ENCODE measurements around the gene PPM1F.

Gene PPM1F

DNA sequence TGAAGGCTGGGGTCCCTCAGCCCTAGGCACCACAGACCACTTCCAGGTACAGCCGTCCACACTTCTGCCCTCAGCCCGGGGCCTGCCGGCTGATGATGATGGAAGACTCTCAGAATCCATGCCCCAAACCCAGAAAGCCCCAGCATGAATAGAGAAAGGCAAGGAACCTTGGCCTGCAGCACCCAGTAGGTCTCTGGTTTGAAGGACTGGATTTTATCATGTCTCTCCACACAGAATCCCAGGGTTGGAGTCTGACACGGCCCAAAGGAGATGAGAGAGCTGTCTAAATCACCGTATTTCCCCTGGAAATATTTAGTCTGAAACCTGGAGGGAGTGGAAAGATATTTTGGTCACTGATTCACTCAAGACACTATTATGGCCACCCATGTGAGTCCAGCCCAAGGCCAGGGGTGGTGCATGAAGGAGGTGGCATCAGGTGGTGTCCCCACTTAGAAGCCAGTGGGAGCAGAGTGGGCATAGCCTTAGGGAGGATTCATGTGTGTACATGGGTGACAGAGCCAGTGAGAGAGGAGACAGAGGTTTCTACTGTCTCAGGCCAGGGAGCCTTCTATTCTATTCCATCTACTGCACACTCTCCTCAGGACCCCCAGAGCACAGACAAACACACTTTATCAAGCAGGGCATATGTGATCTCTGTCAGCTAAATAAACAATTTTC is 15.9 kb upstream of the PPM1F start:
- no peak overlapping the region for H2AK5ac ChIP-seq (ENCODE audit: low read length)
- H3K4me1 ChIP-seq (ENCODE audit: control insufficient read depth, low read depth, low read length) = no peaks in the 10 kb centered on the region
- no peak overlapping the region for H3K18ac ChIP-seq (ENCODE audit: low read length)
- no peak overlapping the region for H3K27ac ChIP-seq (ENCODE audit: low read depth, low read length)
- no peaks in the 10 kb centered on the region for H3K79me2 ChIP-seq (ENCODE audit: control insufficient read depth, insufficient read depth, low read length)
- no peak overlapping the region for H2BK5ac ChIP-seq (ENCODE audit: low read length)
- H3K4me2 ChIP-seq (ENCODE audit: low read length) = no peak overlapping the region
- H2BK120ac ChIP-seq (ENCODE audit: low read depth, low read length) = no peak overlapping the region
- H3K36me3 ChIP-seq (ENCODE audit: control insufficient read depth, insufficient read depth, low read length) = peaks cover 16% of the 10 kb centered on the region
- DNase-seq = no peak
- WGBS (ENCODE audit: extremely low coverage, insufficient coverage, low lambda C conversion rate) = no CpG with 5 or more reads among the region's 5 CpGs
- H4K8ac ChIP-seq (ENCODE audit: low read depth, low read length) = no peak overlapping the region
- H3K4me3 ChIP-seq (ENCODE audit: low read length) = no peak overlapping the region
- no peak overlapping the region for H2BK15ac ChIP-seq (replicated peaks; ENCODE audit: low read depth)
- H4K5ac ChIP-seq (ENCODE audit: low read length) = no peak overlapping the region
- no peak overlapping the region for H3K23ac ChIP-seq (ENCODE audit: low read length)
- no peak overlapping the region for H3K4ac ChIP-seq (ENCODE audit: low read depth, low read length)
- H3K9ac ChIP-seq (ENCODE audit: low read length) = no peak overlapping the region
- no peak overlapping the region for H3K56ac ChIP-seq (ENCODE audit: low read length)
- no peaks in the 10 kb centered on the region for H3K79me1 ChIP-seq (ENCODE audit: low read length)
- H3K27me3 ChIP-seq (ENCODE audit: insufficient read depth, low read length, poor library complexity) = no peaks in the 10 kb centered on the region

DNA sequence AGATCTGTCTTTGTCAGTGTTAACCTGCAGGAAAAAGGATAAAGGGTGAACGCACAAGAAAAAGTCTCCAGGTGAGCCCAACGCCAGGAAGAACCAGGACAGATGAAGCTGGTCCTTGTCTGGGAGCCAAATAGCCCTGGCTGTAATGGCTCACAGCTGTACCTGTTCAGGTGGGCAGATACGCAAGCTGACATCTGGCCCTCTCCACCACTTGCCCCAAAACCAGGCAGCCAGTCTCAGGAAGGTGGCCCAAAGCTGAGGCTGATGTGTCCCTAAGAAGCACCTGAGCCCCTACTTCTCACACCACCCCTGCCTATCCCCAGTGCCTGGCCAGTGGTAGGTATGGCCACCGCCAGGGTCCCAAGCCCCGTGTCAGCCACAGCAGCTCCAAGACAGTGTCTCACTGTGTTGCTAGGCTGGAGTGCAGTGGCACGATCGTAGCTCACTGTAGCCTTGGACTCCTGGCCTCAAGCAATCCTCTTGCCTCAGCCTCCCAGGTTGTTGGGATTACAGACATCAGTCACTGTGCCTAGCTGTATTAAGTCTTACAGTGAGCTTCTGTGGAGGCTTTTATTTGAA is 15.1 kb upstream of the PPM1F start:
- H3K79me2 ChIP-seq (ENCODE audit: control insufficient read depth, insufficient read depth, low read length) = no peaks in the 10 kb centered on the region
- no peak overlapping the region for H2BK15ac ChIP-seq (replicated peaks; ENCODE audit: low read depth)
- WGBS (ENCODE audit: extremely low coverage, insufficient coverage, low lambda C conversion rate) = no CpG with 5 or more reads among the region's 7 CpGs
- DNase-seq = no peak
- H3K18ac ChIP-seq (ENCODE audit: low read length) = no peak overlapping the region
- peaks cover 18% of the 10 kb centered on the region for H3K36me3 ChIP-seq (ENCODE audit: control insufficient read depth, insufficient read depth, low read length)
- no peak overlapping the region for H3K56ac ChIP-seq (ENCODE audit: low read length)
- H2AK5ac ChIP-seq (ENCODE audit: low read length) = no peak overlapping the region
- H3K9ac ChIP-seq (ENCODE audit: low read length) = no peak overlapping the region
- no peaks in the 10 kb centered on the region for H3K27me3 ChIP-seq (ENCODE audit: insufficient read depth, low read length, poor library complexity)
- H2BK5ac ChIP-seq (ENCODE audit: low read length) = no peak overlapping the region
- H3K27ac ChIP-seq (ENCODE audit: low read depth, low read length) = no peak overlapping the region
- no peak overlapping the region for H3K23ac ChIP-seq (ENCODE audit: low read length)
- no peak overlapping the region for H3K4me2 ChIP-seq (ENCODE audit: low read length)
- H3K4me3 ChIP-seq (ENCODE audit: low read length) = no peak overlapping the region
- no peaks in the 10 kb centered on the region for H3K79me1 ChIP-seq (ENCODE audit: low read length)
- no peak overlapping the region for H4K5ac ChIP-seq (ENCODE audit: low read length)
- H2BK120ac ChIP-seq (ENCODE audit: low read depth, low read length) = no peak overlapping the region
- H3K4me1 ChIP-seq (ENCODE audit: control insufficient read depth, low read depth, low read length) = no peaks in the 10 kb centered on the region
- H3K4ac ChIP-seq (ENCODE audit: low read depth, low read length) = no peak overlapping the region
- H4K8ac ChIP-seq (ENCODE audit: low read depth, low read length) = no peak overlapping the region

DNA sequence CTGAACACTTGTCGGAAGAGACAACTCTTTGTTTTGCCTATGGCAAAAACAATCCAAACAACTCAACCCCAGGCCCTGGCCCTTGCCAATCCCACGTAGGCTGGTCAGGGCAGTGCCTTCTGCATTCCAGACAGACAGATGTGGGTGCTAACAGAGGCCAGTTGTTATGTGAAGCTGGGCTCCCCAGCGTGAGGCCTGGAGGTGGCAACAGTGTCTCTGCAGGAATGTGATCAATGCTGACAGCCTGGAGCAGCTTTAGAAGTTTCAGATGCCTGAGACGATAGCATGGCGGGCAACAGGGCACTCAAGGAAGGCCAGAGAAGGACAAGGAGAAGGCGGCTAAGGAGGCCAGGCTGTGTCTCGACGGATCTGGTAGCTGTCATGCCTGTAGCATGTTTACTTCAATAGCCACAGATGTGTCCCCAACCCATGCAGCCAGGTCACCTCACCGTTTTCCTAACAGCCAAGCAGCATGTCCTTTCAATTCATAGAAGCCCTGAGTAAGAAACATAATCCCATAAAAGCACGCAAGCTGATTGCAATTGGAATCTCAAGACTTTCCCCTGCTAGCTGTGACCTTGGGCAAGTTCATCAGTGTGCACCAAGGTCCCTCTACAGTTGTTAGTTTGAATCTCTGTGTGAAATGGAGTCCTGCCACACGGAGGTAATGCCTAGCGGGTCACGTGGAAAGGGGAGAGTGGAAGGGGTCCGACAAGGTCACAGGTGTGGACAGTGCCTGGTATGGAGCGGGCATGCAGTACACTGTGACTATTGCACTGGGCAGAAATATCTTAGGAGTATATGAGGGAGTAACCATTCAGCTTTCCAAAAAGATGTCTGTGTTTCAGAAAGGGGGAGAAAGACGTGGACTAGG is 14.2 kb upstream of the PPM1F start:
- peaks cover 18% of the 10 kb centered on the region for H3K36me3 ChIP-seq (ENCODE audit: control insufficient read depth, insufficient read depth, low read length)
- no peaks in the 10 kb centered on the region for H3K79me2 ChIP-seq (ENCODE audit: control insufficient read depth, insufficient read depth, low read length)
- H3K23ac ChIP-seq (ENCODE audit: low read length) = no peak overlapping the region
- H2AK5ac ChIP-seq (ENCODE audit: low read length) = no peak overlapping the region
- H3K4me2 ChIP-seq (ENCODE audit: low read length) = no peak overlapping the region
- no peak overlapping the region for H4K8ac ChIP-seq (ENCODE audit: low read depth, low read length)
- H3K4me1 ChIP-seq (ENCODE audit: control insufficient read depth, low read depth, low read length) = no peaks in the 10 kb centered on the region
- H2BK5ac ChIP-seq (ENCODE audit: low read length) = no peak overlapping the region
- H3K9ac ChIP-seq (ENCODE audit: low read length) = no peak overlapping the region
- DNase-seq = no peak
- no peak overlapping the region for H3K18ac ChIP-seq (ENCODE audit: low read length)
- no peaks in the 10 kb centered on the region for H3K27me3 ChIP-seq (ENCODE audit: insufficient read depth, low read length, poor library complexity)
- no peak overlapping the region for H3K27ac ChIP-seq (ENCODE audit: low read depth, low read length)
- no peak overlapping the region for H3K56ac ChIP-seq (ENCODE audit: low read length)
- H2BK120ac ChIP-seq (ENCODE audit: low read depth, low read length) = no peak overlapping the region
- no peak overlapping the region for H4K5ac ChIP-seq (ENCODE audit: low read length)
- no CpG with 5 or more reads among the region's 16 CpGs for WGBS (ENCODE audit: extremely low coverage, insufficient coverage, low lambda C conversion rate)
- no peak overlapping the region for H3K4ac ChIP-seq (ENCODE audit: low read depth, low read length)
- H2BK15ac ChIP-seq (replicated peaks; ENCODE audit: low read depth) = no peak overlapping the region
- H3K79me1 ChIP-seq (ENCODE audit: low read length) = no peaks in the 10 kb centered on the region
- no peak overlapping the region for H3K4me3 ChIP-seq (ENCODE audit: low read length)

GRCh38 chr22:21965762-21966288 is 13.2 kb upstream of the PPM1F start:
- Histone ChIP-seq H3K4me2 (ENCODE audit: low read length) (no peak overlapping the region), H3K79me2 (ENCODE audit: control insufficient read depth, insufficient read depth, low read length) (no peaks in the 10 kb centered on the region), H3K9ac (ENCODE audit: low read length) (no peak overlapping the region), H2BK120ac (ENCODE audit: low read depth, low read length) (no peak overlapping the region), H3K27me3 (ENCODE audit: insufficient read depth, low read length, poor library complexity) (no peaks in the 10 kb centered on the region), H2BK15ac (replicated peaks; ENCODE audit: low read depth) (no peak overlapping the region), H3K56ac (ENCODE audit: low read length) (no peak overlapping the region), H3K4ac (ENCODE audit: low read depth, low read length) (no peak overlapping the region), H3K27ac (ENCODE audit: low read depth, low read length) (no peak overlapping the region), H3K4me1 (ENCODE audit: control insufficient read depth, low read depth, low read length) (no peaks in the 10 kb centered on the region), H2BK5ac (ENCODE audit: low read length) (no peak overlapping the region), H3K36me3 (ENCODE audit: control insufficient read depth, insufficient read depth, low read length) (peaks cover 13% of the 10 kb centered on the region), H3K79me1 (ENCODE audit: low read length) (no peaks in the 10 kb centered on the region), H3K4me3 (ENCODE audit: low read length) (no peak overlapping the region), H3K23ac (ENCODE audit: low read length) (no peak overlapping the region), H4K8ac (ENCODE audit: low read depth, low read length) (no peak overlapping the region), H4K5ac (ENCODE audit: low read length) (no peak overlapping the region), H2AK5ac (ENCODE audit: low read length) (no peak overlapping the region), H3K18ac (ENCODE audit: low read length) (no peak overlapping the region)
- WGBS (ENCODE audit: extremely low coverage, insufficient coverage, low lambda C conversion rate) = no CpG with 5 or more reads among the region's 6 CpGs
- no peak for DNase-seq

GRCh38 chr22:21964918-21965484 is 12.4 kb upstream of the PPM1F start:
- Histone ChIP-seq H4K5ac (ENCODE audit: low read length) (no peak overlapping the region), H3K4ac (ENCODE audit: low read depth, low read length) (no peak overlapping the region), H3K79me2 (ENCODE audit: control insufficient read depth, insufficient read depth, low read length) (no peaks in the 10 kb centered on the region), H2AK5ac (ENCODE audit: low read length) (no peak overlapping the region), H4K8ac (ENCODE audit: low read depth, low read length) (no peak overlapping the region), H3K27me3 (ENCODE audit: insufficient read depth, low read length, poor library complexity) (no peaks in the 10 kb centered on the region), H3K4me3 (ENCODE audit: low read length) (no peak overlapping the region), H2BK15ac (replicated peaks; ENCODE audit: low read depth) (no peak overlapping the region), H3K36me3 (ENCODE audit: control insufficient read depth, insufficient read depth, low read length) (peaks cover 13% of the 10 kb centered on the region), H3K56ac (ENCODE audit: low read length) (no peak overlapping the region), H2BK5ac (ENCODE audit: low read length) (no peak overlapping the region), H3K18ac (ENCODE audit: low read length) (no peak overlapping the region), H3K79me1 (ENCODE audit: low read length) (no peaks in the 10 kb centered on the region), H3K27ac (ENCODE audit: low read depth, low read length) (no peak overlapping the region), H3K23ac (ENCODE audit: low read length) (no peak overlapping the region), H3K4me1 (ENCODE audit: control insufficient read depth, low read depth, low read length) (no peaks in the 10 kb centered on the region), H2BK120ac (ENCODE audit: low read depth, low read length) (no peak overlapping the region), H3K9ac (ENCODE audit: low read length) (no peak overlapping the region), H3K4me2 (ENCODE audit: low read length) (no peak overlapping the region)
- WGBS (ENCODE audit: extremely low coverage, insufficient coverage, low lambda C conversion rate) = no CpG with 5 or more reads among the region's 6 CpGs
- DNase-seq = no peak

Data from mesendoderm (in vitro differentiated cells).